ENCODE data around the gene CELSR1.

GRCh38 chr22:46392137-46392844, 145.1 kb downstream of the CELSR1 start:
- TF ChIP-seq CTCF (conservative IDR thresholded peaks at IDR 0.05 in 1 of 2, IDR thresholded peaks at IDR 0.05 in 1 of 2; ENCODE audit: low read depth in 1 of 2, low read length in 2 of 2) (no peak), EZH2 (IDR thresholded peaks at IDR 0.05; ENCODE audit: low read length, missing control alignments) (no peak)
